Adrenal gland (tissue), 5 donors: ENCODE measurements around the gene BCL2L14.

Experiments used
- CTCF ChIP-seq, 6 experiments: fragments of 450-650 bp in 4 of 6; fragments of 200-600 bp in 2 of 6; sonication (generic) in 1 of 6; IDR thresholded peaks; 1 replicate in 5 of 6; 2 replicates in 1 of 6; pipeline versions ENCODE4 v1.5.1 to v1.8.0; 2016 to 2021; ENCODE audit warnings: antibody characterized with exemption in 6 of 6, mild to moderate bottlenecking in 2 of 6, moderate library complexity in 1 of 6
- POLR2A ChIP-seq, 2 donors: fragments of 450-650 bp; IDR thresholded peaks; one replicate each; pipeline ENCODE4 v1.6.1; 2017; ENCODE audit warnings: antibody characterized with exemption in 2 of 2, mild to moderate bottlenecking in 2 of 2, moderate library complexity in 1 of 2
- donor health status: DM: no; HTN: no; CAD: no.

DNA sequence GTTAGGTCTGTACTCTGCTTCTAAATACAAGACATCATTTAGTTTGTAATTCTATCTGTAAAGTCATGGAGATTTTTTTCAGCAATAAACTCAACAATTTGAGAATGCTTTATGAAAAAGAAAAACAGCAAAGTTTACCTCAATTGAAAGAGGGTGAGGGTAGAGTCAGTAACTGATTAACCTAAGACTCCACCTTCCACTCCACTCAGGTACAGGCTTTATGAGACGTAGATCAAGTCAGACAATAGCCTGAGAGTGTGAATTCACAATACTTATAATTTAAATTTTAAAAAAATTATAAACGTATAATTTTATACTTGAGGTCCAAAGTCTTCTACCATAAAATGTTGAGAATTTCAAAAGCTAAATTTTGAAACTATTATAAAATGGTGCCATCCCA, 45.9 kb downstream of the BCL2L14 start:
- TF ChIP-seq CTCF (IDR thresholded peaks at IDR 0.05), result no peak
- no peak for TF ChIP-seq POLR2A (IDR thresholded peaks at IDR 0.05)
